GM23248 (cell line): ENCODE measurements around the gene CCL17. TPM values are rescaled to one million over a fixed set of nuclear protein-coding genes. Genes with fewer than 3 reads are reported as not detected.

Experiments
- DNase-seq: peaks from one replicate; pipeline ENCODE4 v3.0.0-alpha.2; 2015
- H2AFZ ChIP-seq: fragments of 200-600 bp; sonication (generic); 2 replicates; pipeline ENCODE4 v1.6.1; 2016; ENCODE audit warnings: antibody characterized with exemption
- H3F3A ChIP-seq: fragments of 200-600 bp; sonication (generic); 2 replicates; pipeline ENCODE4 v1.6.1; 2016; ENCODE audit warnings: mild to moderate bottlenecking, antibody characterized with exemption, mixed run types; ENCODE audit not compliant: insufficient read depth
- H3K27ac ChIP-seq: fragments of 200-600 bp; sonication (generic); 2 replicates; pipeline ENCODE4 v1.5.1; 2016; ENCODE audit warnings: mild to moderate bottlenecking
- H3K27me3 ChIP-seq: fragments of 200-600 bp; sonication (generic); replicated peaks from 2 replicates; pipeline ENCODE4 v1.6.1; 2016; ENCODE audit warnings: mild to moderate bottlenecking; ENCODE audit not compliant: insufficient read depth
- H3K36me3 ChIP-seq: fragments of 200-600 bp; sonication (generic); 2 replicates; pipeline ENCODE4 v1.6.1; 2016; ENCODE audit warnings: low read depth, mild to moderate bottlenecking
- H3K4me1 ChIP-seq: fragments of 200-600 bp; sonication (generic); 2 replicates; pipeline ENCODE4 v1.6.1; 2016; ENCODE audit warnings: mild to moderate bottlenecking; ENCODE audit not compliant: insufficient read depth
- H3K4me2 ChIP-seq: fragments of 200-600 bp; sonication (generic); one replicate; pipeline ENCODE4 v1.6.1; 2016; ENCODE audit warnings: mild to moderate bottlenecking; ENCODE audit not compliant: unreplicated experiment
- H3K4me3 ChIP-seq: fragments of 200-600 bp; sonication (generic); 2 replicates; pipeline ENCODE4 v1.5.1; 2016; ENCODE audit warnings: mild to moderate bottlenecking
- H3K79me2 ChIP-seq: fragments of 200-600 bp; sonication (generic); 2 replicates; pipeline ENCODE4 v1.6.1; 2016; ENCODE audit warnings: mild to moderate bottlenecking; ENCODE audit not compliant: insufficient read depth
- H3K9ac ChIP-seq: fragments of 200-600 bp; sonication (generic); 2 replicates; pipeline ENCODE4 v1.6.1; 2016; ENCODE audit warnings: mild to moderate bottlenecking
- H3K9me2 ChIP-seq: fragments of 200-600 bp; sonication (generic); 2 replicates; pipeline ENCODE4 v1.6.1; 2016; ENCODE audit warnings: mixed run types, mild to moderate bottlenecking, moderate library complexity; ENCODE audit not compliant: insufficient read depth
- H3K9me3 ChIP-seq: fragments of 200-600 bp; sonication (generic); one replicate; pipeline ENCODE4 v1.6.1; 2017; ENCODE audit warnings: low read depth
- H4K20me1 ChIP-seq: fragments of 200-600 bp; sonication (generic); 2 replicates; pipeline ENCODE4 v1.6.0; 2016; ENCODE audit not compliant: insufficient read depth
- EZH2 ChIP-seq: fragments of 200-600 bp; sonication (generic); IDR thresholded peaks from 2 replicates; pipeline ENCODE4 v1.6.1; 2018; ENCODE audit warnings: antibody characterized with exemption, mild to moderate bottlenecking; ENCODE audit not compliant: insufficient read depth, poor library complexity, severe bottlenecking
- EZH2phosphoT487 ChIP-seq: fragments of 200-600 bp; sonication (generic); IDR thresholded peaks from 2 replicates; pipeline ENCODE4 v1.6.1; 2018; ENCODE audit warnings: antibody characterized with exemption, moderate library complexity, mild to moderate bottlenecking, low read depth; ENCODE audit not compliant: insufficient read depth
- WGBS, 2 experiments: methylation state at CpG; one replicate each; pipeline ENCODE4 v1.1.6; 2015 to 2017; ENCODE audit warnings: low lambda C conversion rate in 2 of 2, low coverage in 1 of 2; ENCODE audit errors: missing lambda C conversion rate in 2 of 2; 5-methylcytosine and 5-hydroxymethylcytosine counted together
- in situ Hi-C: fragments of 300-500 bp; cut with MboI; formaldehyde crosslinking; loops from 2 replicates; pipeline ENCODE4 v1.15.0; 2020
- polyA plus RNA-seq: library from polyadenylated mRNA; unstranded; fragments of >200 nt; fragmentation: Nextera tagmentation; extraction: Ambion mirVana; gene quantifications from 2 replicates; pipeline ENCODE4 v1.2.1, GENCODE V29; 2016
- total RNA-seq: library from RNA; depleted of rRNA; stranded (reverse); fragments of >200 nt; shearing (Covaris generic); gene quantifications from 2 replicates; pipeline ENCODE4 v1.2.3, GENCODE V29; 2014

The CCL17 gene
- total and polyA plus RNA-seq, 2 experiments from 2014 or later, result not detected

DNA sequence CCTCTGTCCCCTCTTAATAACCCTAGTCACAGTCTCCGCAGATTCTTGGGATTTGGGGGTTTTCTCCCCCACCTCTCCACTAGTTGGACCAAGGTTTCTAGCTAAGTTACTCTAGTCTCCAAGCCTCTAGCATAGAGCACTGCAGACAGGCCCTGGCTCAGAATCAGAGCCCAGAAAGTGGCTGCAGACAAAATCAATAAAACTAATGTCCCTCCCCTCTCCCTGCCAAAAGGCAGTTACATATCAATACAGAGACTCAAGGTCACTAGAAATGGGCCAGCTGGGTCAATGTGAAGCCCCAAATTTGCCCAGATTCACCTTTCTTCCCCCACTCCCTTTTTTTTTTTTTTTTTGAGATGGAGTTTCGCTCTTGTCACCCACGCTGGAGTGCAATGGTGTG lies 40.4 kb upstream of the CCL17 start:
- in situ Hi-C loops, result no loop called here
- H4K20me1 ChIP-seq, result no peaks in the 10 kb centered on the region
- DNase-seq, result no peak

DNA sequence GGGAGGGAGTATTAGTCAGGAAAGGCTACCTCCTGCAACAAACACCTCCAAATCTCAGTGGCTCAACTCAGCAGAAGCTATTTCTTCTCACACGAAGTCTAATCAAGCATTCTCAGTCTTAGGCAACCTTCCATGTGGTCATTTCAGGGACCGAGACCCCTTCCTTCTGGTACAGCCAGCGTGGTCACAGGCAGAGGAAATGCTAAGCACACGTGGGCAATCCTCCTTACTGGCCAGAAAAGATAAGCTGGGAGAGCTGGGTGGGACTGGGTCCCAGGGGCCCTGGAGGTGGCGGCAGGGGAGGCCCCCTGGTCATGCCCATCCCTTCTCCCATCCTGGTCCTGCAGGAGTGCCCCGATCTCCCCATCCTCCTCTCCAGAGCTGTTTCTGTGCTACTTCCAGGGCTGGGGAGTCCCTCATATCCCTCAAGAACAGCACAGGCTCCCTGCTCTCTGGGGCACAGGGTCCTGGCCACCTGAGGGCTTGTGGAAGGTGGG lies 38.0 kb upstream of the CCL17 start:
- no peak overlapping the region for H3K9ac ChIP-seq
- no peaks in the 10 kb centered on the region for H3K9me2 ChIP-seq
- H4K20me1 ChIP-seq, result no peaks in the 10 kb centered on the region
- DNase-seq, result no peak
- no peak for TF ChIP-seq EZH2
- TF ChIP-seq EZH2phosphoT487, result no peak
- H3F3A ChIP-seq, result no peaks in the 10 kb centered on the region
- no peak overlapping the region for H3K27ac ChIP-seq
- H2AFZ ChIP-seq, result no peak overlapping the region
- peaks cover 33% of the 10 kb centered on the region for H3K27me3 ChIP-seq
- no peaks in the 10 kb centered on the region for H3K4me1 ChIP-seq
- H3K36me3 ChIP-seq, result no peaks in the 10 kb centered on the region
- 58 to 68% methylated on average over 6 of the region's 6 CpGs for WGBS, 2 experiments
- no peaks in the 10 kb centered on the region for H3K9me3 ChIP-seq
- in situ Hi-C loops, result no loop called here
- H3K4me2 ChIP-seq, result no peak overlapping the region
- H3K79me2 ChIP-seq, result no peaks in the 10 kb centered on the region
- H3K4me3 ChIP-seq, result no peak overlapping the region

More for the DNA sequence above, 40.4 kb upstream of the CCL17 start:
- Histone ChIP-seq H3K79me2 (no peaks in the 10 kb centered on the region), H3F3A (no peaks in the 10 kb centered on the region), H3K27me3 (peaks cover 24% of the 10 kb centered on the region; the same call in 1 of the 2 replicates), H3K9ac (no peak overlapping the region), H3K27ac (no peak overlapping the region), H3K9me3 (no peaks in the 10 kb centered on the region), H2AFZ (no peak overlapping the region), H3K4me1 (no peaks in the 10 kb centered on the region), H3K9me2 (no peaks in the 10 kb centered on the region), H3K4me2 (no peak overlapping the region), H3K4me3 (no peak overlapping the region), H3K36me3 (no peaks in the 10 kb centered on the region)
- 89 to 93% methylated on average over 3 of the region's 3 CpGs for WGBS, 2 experiments
- no peak for TF ChIP-seq EZH2phosphoT487
- no peak for TF ChIP-seq EZH2

DNA sequence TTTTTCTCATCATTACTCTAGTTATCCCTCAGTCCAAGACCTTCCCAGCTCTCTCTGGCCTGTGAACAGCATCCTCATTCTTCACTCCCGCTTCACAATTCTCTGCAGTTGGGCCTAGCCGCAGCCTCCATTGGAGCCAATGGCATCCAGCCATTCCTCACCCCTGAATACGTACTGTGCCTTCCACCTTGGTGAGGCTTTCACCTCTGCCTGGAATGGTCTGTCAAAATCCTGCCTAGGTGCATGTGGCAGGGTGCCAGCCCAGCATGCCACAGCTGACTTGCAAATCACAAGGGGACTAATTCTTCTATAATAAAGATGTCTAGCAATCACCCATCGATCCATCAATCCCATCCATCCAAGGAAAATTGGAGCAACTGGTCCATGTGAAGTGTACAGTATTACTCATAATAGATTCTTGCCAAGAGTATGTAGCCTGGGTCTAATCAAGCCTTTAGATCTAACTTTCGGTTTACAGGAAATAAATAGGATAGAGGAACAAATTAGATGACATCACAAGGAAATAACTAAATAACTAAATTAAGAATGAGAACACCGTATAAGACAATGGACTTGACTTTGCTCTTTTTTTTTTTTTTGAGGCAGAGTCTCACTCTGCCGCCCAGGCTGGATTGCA lies 37.3 kb upstream of the CCL17 start:
- no peak overlapping the region for H3K4me2 ChIP-seq
- no peak overlapping the region for H2AFZ ChIP-seq
- no peaks in the 10 kb centered on the region for H3K79me2 ChIP-seq
- no peaks in the 10 kb centered on the region for H3K9me2 ChIP-seq
- no peak overlapping the region for H3K4me3 ChIP-seq
- H3F3A ChIP-seq, result no peaks in the 10 kb centered on the region
- DNase-seq, result peak; percentile 54
- no peaks in the 10 kb centered on the region for H3K36me3 ChIP-seq
- TF ChIP-seq EZH2 (no peak), EZH2phosphoT487 (no peak)
- no peaks in the 10 kb centered on the region for H3K9me3 ChIP-seq
- 64 to 71% methylated on average over 7 of the region's 7 CpGs for WGBS, 2 experiments
- H3K27me3 ChIP-seq, result peaks cover 39% of the 10 kb centered on the region
- in situ Hi-C loops, result no loop called here
- H4K20me1 ChIP-seq, result no peaks in the 10 kb centered on the region
- H3K27ac ChIP-seq, result no peak overlapping the region
- H3K9ac ChIP-seq, result no peak overlapping the region
- H3K4me1 ChIP-seq, result no peaks in the 10 kb centered on the region

DNA sequence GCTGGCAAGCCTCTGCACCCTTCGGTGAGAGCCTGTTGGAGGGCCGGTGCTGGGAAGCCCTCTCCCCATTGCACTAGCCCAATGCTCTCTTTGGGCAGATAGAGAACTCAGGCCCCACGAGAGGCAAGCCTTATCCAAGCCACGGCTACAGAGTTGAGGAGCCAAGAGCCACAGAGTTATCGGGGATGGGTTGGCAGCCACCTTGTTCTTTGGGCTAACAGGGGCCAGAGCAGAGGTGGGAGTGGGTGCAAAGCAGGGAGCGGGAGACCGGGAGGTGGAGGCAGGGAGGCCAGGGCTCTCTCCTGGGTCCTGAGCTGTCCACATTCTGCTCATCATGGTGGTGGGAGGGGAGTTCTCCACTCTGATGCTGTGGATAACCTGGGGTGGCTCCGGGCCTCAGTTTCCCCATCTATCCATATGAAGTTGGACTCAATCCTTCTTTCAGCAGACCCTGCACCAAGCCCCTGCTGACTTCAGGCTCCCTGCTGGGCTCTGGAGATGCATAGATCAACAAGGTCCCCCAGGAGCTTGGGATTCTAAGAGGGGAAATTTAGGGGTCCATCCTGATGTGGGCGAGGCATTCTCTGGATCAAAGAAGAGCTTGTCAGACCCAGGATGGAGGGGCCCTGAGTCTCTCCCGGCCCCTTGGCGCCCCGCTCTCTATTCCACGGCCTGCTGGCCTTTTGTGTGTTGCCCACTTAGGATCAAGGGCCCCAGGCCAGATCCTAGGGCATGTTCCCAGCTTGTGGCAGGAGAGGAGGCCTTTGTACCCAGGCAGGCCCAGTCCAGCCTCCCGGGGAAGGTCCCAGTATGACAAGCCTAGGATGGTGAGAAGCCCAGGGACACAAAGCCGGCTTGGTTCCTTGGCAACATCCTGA lies 32.8 kb upstream of the CCL17 start:
- Histone ChIP-seq H3K36me3 (no peaks in the 10 kb centered on the region), H3K4me3 (no peak overlapping the region), H3F3A (no peaks in the 10 kb centered on the region), H3K4me1 (no peaks in the 10 kb centered on the region), H3K9ac (no peak overlapping the region), H3K27ac (no peak overlapping the region), H3K79me2 (no peaks in the 10 kb centered on the region), H3K9me3 (no peaks in the 10 kb centered on the region), H4K20me1 (no peaks in the 10 kb centered on the region), H3K9me2 (no peaks in the 10 kb centered on the region), H3K27me3 (peaks cover 38% of the 10 kb centered on the region), H3K4me2 (peak overlapping the region; percentile 4), H2AFZ (no peak overlapping the region)
- no peak for DNase-seq
- WGBS, 2 experiments, result 58 to 65% methylated on average over 12 to 15 of the region's 15 CpGs
- in situ Hi-C loops, result no loop called here
- TF ChIP-seq EZH2 (no peak), EZH2phosphoT487 (no peak)
